Measurements from ENCODE around the gene ABO.
"Not testable (repeated sequence)": the region's sequence is repeated elsewhere in the genome, so short reads cannot be mapped to it uniquely, and the experiment has no call there.

- TF ChIP-seq EZH2 (IDR thresholded peaks at IDR 0.05; ENCODE audit: insufficient read depth, poor library complexity, severe bottlenecking); EZH2phosphoT487 (IDR thresholded peaks at IDR 0.05; ENCODE audit: insufficient read depth, low read depth): not testable (repeated sequence)
Observed at GRCh38 chr9:133218049-133218975, 56.7 kb downstream of the ABO start.
